ENCODE results near the gene ETV3.

GRCh38 chr1:157112186-157112867 lies 25.9 kb downstream of the ETV3 start:
- TF ChIP-seq CTCF (IDR thresholded peaks at IDR 0.05) (no peak), POLR2A (IDR thresholded peaks at IDR 0.05) (no peak)
